Panc1 (cell line): ENCODE data around the gene RNF144A. TPM values are rescaled to one million over a fixed set of nuclear protein-coding genes. Genes with fewer than 3 reads are reported as not detected.

Experiments
- ATAC-seq: fragments of 200-7000 bp; cut with Tn5 transposase; 2 replicates; pipeline ENCODE4 v1.9.1; 2020; ENCODE audit warnings: mild to moderate bottlenecking, moderate library complexity
- BruUV-seq: library from RNA; stranded (reverse); fragments of 400-500 nt; replicated peaks from 2 replicates; lab custom pipeline; 2021; lab: Mats Ljungman, UMichigan
- CTCF ChIA-PET: fragments of 300-600 bp; sonication (Branson Sonifier 250); formaldehyde crosslinking; loops from one replicate; lab custom pipeline; 2022; ENCODE audit warnings: antibody characterized with exemption; lab: Charles Lee
- POLR2A ChIA-PET: fragments of 300-600 bp; sonication (Branson Sonifier 250); formaldehyde crosslinking; loops from one replicate; lab custom pipeline; 2022; ENCODE audit warnings: antibody characterized with exemption; lab: Charles Lee
- DNase-seq: peaks from one replicate; pipeline ENCODE4 v3.0.0-alpha.2; 2010; ENCODE audit warnings: low read depth, low spot score
- H3K27ac ChIP-seq: 2 replicates; pipeline ENCODE4 v1.5.1; 2011; ENCODE audit warnings: mild to moderate bottlenecking, low read length, inconsistent platforms
- H3K27me3 ChIP-seq: fragments of 200-500 bp; sonication (Bioruptor generic); 2 replicates; pipeline ENCODE4 v1.6.0; 2014; ENCODE audit warnings: low read length, inconsistent platforms; ENCODE audit not compliant: control insufficient read depth, insufficient read depth
- H3K36me3 ChIP-seq: fragments of 200-500 bp; sonication (Bioruptor generic); 2 replicates; pipeline ENCODE4 v1.5.1; 2014; ENCODE audit warnings: inconsistent platforms, mild to moderate bottlenecking, low read length, moderate library complexity; ENCODE audit not compliant: control insufficient read depth, insufficient read depth
- H3K4me1 ChIP-seq: 2 replicates; pipeline ENCODE4 v1.5.1; 2011; ENCODE audit warnings: inconsistent platforms, mild to moderate bottlenecking, low read length, moderate library complexity; ENCODE audit not compliant: control insufficient read depth, insufficient read depth
- H3K4me3 ChIP-seq, 2 experiments: 2 replicates each; pipeline ENCODE4 v1.5.1; 2011 to 2012; ENCODE audit warnings: low read depth in 2 of 2, low read length in 2 of 2, mild to moderate bottlenecking in 2 of 2, inconsistent platforms in 1 of 2, moderate library complexity in 1 of 2
- H3K9me3 ChIP-seq: fragments of 200-500 bp; sonication (Bioruptor generic); 2 replicates; pipeline ENCODE4 v1.5.1; 2014; ENCODE audit warnings: low read depth, mild to moderate bottlenecking, inconsistent platforms, low read length, moderate library complexity; ENCODE audit not compliant: control insufficient read depth, insufficient read depth
- POLR2AphosphoS5 ChIP-seq: IDR thresholded peaks from 2 replicates; pipeline ENCODE4 v1.6.1; 2012; ENCODE audit warnings: mild to moderate bottlenecking, low read depth, low read length, moderate library complexity
- SIN3A ChIP-seq: IDR thresholded peaks from 2 replicates; pipeline ENCODE4 v1.6.1; 2012; ENCODE audit warnings: low read depth, mild to moderate bottlenecking, low read length, moderate library complexity, borderline replicate concordance; ENCODE audit not compliant: insufficient read depth
- TCF7L2 ChIP-seq: IDR thresholded peaks from 2 replicates; pipeline ENCODE4 v1.6.1; 2011; ENCODE audit warnings: mild to moderate bottlenecking, low read depth, low read length, inconsistent platforms
- in situ Hi-C: cut with HindIII; loops from 2 replicates; pipeline ENCODE4 v1.10.0; 2016; ENCODE audit warnings: low sequenced_read_pairs, low pct_unique_long_range_greater_than_20kb
- intact Hi-C: fragments of 100-400 bp; cut with micrococcal nuclease; formaldehyde crosslinking; loops from one replicate; pipeline ENCODE4 v1.10.0; 2022; ENCODE audit not compliant: unreplicated experiment
- total RNA-seq: library from RNA; stranded (reverse); gene quantifications from one replicate; pipeline ENCODE4 v1.2.1, GENCODE V29; 2021; ENCODE audit not compliant: unreplicated experiment
- TF ChIP-seq, protein P1 (sequence below): fragments of 450-650 bp; IDR thresholded peaks from 2 replicates; pipeline ENCODE4 v1.5.1; 2017; ENCODE audit warnings: mild to moderate bottlenecking
- TF ChIP-seq, protein P2 (sequence below), 2 experiments: IDR thresholded peaks; 2 replicates each; pipeline ENCODE4 v1.6.1; 2011 to 2012; ENCODE audit warnings: low read depth in 2 of 2, control low read depth in 1 of 2, low read length in 1 of 2, mild to moderate bottlenecking in 1 of 2, moderate library complexity in 1 of 2; ENCODE audit not compliant: insufficient read depth in 1 of 2

Gene RNF144A
- total RNA-seq, 1 experiment from 2014 or later = 5.4 TPM

DNA sequence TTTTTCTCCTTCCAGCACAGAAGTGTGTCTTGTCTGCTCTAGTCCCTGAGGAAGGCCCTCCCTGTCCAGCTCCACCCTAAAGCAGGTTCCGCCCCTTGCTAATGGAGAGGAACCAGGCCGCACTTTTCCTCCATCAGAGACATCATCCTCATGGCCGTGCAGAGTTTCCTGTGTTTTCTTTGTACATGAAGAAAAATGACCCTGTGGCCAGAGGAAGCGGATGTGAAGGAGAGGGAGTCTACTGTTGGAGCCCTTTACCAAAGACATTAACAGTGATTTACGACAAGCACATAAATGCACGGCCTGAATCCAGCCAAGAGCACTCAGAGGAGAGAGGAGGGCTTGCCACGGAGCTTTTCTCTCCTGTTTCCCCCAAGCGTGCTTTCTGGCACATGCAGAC, 109.5 kb downstream of the RNF144A start:
- H3K4me1 ChIP-seq = no peaks in the 10 kb centered on the region
- no peak for DNase-seq
- H3K27ac ChIP-seq = no peak overlapping the region
- no peak for ATAC-seq
- H3K4me3 ChIP-seq = no peak overlapping the region
- TF ChIP-seq TCF7L2 (no peak), POLR2AphosphoS5 (no peak), SIN3A (no peak)
- TF ChIP-seq, protein P1, sequence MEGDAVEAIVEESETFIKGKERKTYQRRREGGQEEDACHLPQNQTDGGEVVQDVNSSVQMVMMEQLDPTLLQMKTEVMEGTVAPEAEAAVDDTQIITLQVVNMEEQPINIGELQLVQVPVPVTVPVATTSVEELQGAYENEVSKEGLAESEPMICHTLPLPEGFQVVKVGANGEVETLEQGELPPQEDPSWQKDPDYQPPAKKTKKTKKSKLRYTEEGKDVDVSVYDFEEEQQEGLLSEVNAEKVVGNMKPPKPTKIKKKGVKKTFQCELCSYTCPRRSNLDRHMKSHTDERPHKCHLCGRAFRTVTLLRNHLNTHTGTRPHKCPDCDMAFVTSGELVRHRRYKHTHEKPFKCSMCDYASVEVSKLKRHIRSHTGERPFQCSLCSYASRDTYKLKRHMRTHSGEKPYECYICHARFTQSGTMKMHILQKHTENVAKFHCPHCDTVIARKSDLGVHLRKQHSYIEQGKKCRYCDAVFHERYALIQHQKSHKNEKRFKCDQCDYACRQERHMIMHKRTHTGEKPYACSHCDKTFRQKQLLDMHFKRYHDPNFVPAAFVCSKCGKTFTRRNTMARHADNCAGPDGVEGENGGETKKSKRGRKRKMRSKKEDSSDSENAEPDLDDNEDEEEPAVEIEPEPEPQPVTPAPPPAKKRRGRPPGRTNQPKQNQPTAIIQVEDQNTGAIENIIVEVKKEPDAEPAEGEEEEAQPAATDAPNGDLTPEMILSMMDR = no peak
- TF ChIP-seq, protein P2, sequence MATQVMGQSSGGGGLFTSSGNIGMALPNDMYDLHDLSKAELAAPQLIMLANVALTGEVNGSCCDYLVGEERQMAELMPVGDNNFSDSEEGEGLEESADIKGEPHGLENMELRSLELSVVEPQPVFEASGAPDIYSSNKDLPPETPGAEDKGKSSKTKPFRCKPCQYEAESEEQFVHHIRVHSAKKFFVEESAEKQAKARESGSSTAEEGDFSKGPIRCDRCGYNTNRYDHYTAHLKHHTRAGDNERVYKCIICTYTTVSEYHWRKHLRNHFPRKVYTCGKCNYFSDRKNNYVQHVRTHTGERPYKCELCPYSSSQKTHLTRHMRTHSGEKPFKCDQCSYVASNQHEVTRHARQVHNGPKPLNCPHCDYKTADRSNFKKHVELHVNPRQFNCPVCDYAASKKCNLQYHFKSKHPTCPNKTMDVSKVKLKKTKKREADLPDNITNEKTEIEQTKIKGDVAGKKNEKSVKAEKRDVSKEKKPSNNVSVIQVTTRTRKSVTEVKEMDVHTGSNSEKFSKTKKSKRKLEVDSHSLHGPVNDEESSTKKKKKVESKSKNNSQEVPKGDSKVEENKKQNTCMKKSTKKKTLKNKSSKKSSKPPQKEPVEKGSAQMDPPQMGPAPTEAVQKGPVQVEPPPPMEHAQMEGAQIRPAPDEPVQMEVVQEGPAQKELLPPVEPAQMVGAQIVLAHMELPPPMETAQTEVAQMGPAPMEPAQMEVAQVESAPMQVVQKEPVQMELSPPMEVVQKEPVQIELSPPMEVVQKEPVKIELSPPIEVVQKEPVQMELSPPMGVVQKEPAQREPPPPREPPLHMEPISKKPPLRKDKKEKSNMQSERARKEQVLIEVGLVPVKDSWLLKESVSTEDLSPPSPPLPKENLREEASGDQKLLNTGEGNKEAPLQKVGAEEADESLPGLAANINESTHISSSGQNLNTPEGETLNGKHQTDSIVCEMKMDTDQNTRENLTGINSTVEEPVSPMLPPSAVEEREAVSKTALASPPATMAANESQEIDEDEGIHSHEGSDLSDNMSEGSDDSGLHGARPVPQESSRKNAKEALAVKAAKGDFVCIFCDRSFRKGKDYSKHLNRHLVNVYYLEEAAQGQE (IDR thresholded peaks at IDR 0.05; ENCODE audit: insufficient read depth in 1 of 2, low read depth in 2 of 2, low read length in 1 of 2) = no peak
- POLR2A ChIA-PET = no interaction called here
- no TSS peak for BruUV-seq
- no peaks in the 10 kb centered on the region for H3K9me3 ChIP-seq
- H3K36me3 ChIP-seq = no peaks in the 10 kb centered on the region
- in situ Hi-C loops = no loop called here
- no peaks in the 10 kb centered on the region for H3K27me3 ChIP-seq
- intact Hi-C loops = no loop called here
- CTCF ChIA-PET = no interaction called here

DNA sequence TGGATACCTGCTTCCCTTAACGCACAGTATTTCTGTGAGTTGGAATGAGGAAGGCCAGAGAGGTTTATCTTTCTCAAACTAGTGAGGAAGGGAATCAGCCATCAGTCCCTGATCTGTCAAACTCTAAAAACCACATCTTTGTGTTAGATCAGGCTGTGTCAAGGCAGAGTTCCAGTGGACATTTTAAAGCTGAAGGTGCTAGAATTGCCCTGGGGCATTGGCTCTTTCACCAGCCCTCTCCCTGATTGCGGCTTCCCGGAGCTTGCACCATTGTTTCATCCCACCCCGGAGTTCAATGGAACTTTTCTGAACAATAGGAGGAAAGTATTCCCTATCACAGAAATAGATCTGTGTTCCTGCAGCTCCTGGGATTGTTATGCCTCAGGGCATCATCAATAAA, 110.2 kb downstream of the RNF144A start:
- BruUV-seq = no TSS peak
- ChIA-PET CTCF (no interaction called here), POLR2A (interaction anchor here (0.6 kb wide), 1 partner anchor 15 kb away, joined by 3 read pairs; no protein-coding TSS in a partner anchor)
- TF ChIP-seq SIN3A = no peak
- no peak for TF ChIP-seq POLR2AphosphoS5
- TF ChIP-seq, protein P1 = no peak
- TF ChIP-seq TCF7L2 = no peak
- TF ChIP-seq, protein P2 (IDR thresholded peaks at IDR 0.05; ENCODE audit: insufficient read depth in 1 of 2, low read depth in 2 of 2, low read length in 1 of 2) = no peak
- no peaks in the 10 kb centered on the region for H3K27me3 ChIP-seq
- H3K9me3 ChIP-seq = no peaks in the 10 kb centered on the region
- in situ Hi-C loops (no loop called here), intact Hi-C loops (no loop called here)
- H3K27ac ChIP-seq = no peak overlapping the region
- H3K4me1 ChIP-seq = no peaks in the 10 kb centered on the region
- H3K4me3 ChIP-seq = no peak overlapping the region
- DNase-seq (no peak), ATAC-seq (no peak)
- no peaks in the 10 kb centered on the region for H3K36me3 ChIP-seq
